Measurements from ENCODE around the gene CDKAL1.
"Not testable (repeated sequence)": the region's sequence is repeated elsewhere in the genome, so short reads cannot be mapped to it uniquely, and the experiment has no call there.

CDKAL1 gene

DNA sequence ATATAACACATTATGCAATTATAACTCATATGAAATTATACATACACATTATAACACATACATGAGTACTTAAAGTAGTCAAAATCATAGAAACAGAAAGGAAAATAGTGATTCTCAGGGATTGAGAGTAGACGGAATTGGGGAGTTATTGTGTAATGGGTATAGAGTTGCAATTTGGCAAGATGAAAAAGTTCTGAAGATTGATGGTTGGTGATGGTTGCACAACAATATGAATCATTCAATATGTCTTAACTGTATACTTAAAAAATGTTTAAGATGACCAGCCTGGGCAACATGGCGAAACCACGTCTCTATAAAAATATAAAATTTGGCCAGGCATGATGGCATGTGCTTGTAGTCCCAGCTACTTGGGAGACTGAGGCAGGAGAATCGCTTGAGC lies 372.7 kb downstream of the CDKAL1 start:
- Histone ChIP-seq H3K4me2 (ENCODE audit: low read length) (peak overlapping the region; percentile 31), H3K27me3 (ENCODE audit: control insufficient read depth, insufficient read depth, low read length) (no peaks in the 10 kb centered on the region), H3K4me3 (ENCODE audit: low read length) (no peak overlapping the region)

DNA sequence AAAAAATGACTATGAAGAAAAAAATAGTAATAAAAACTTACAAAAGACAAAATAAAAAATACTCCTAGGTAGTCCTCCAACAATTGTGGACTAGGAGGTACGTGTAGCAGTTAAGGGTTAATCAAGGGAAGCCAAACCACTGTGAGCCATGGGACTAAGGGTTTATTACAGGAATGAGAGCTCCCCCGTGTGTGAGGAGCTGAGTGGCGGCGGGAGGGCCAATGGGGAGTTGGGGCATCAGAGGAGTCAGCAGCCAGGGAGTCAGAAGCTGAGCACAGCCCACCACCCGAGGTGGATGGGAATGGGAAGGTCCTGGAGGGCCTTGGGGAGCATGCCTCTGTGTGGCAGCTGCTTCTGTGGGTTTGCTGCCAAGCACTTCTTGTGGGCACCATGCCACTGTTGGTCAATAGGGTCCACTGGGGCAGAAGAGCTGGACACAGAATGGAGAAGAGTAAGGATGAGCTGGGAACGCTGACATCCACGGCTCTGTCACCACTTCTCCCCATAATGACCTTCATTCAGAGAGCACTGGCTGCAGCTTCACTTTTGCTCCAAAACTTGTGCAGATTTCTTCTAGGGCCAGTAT lies 373.3 kb downstream of the CDKAL1 start:
- no peaks in the 10 kb centered on the region for H3K9me3 ChIP-seq (replicated peaks; ENCODE audit: low read length)
- H3K9ac ChIP-seq (ENCODE audit: low read depth, low read length): no peak overlapping the region
- H3K27me3 ChIP-seq (ENCODE audit: control insufficient read depth, insufficient read depth, low read length): no peaks in the 10 kb centered on the region
- no peak overlapping the region for H3K4me2 ChIP-seq (ENCODE audit: low read length)
- H3K36me3 ChIP-seq (ENCODE audit: insufficient read depth, low read length): no peaks in the 10 kb centered on the region
- no peak overlapping the region for H3K4me3 ChIP-seq (ENCODE audit: low read length)
- peaks cover 15% of the 10 kb centered on the region for H3K4me1 ChIP-seq (ENCODE audit: control insufficient read depth, insufficient read depth, low read length)

More for the DNA sequence above, 372.7 kb downstream of the CDKAL1 start:
- H3K9ac ChIP-seq (ENCODE audit: low read depth, low read length): no peak overlapping the region
- no peaks in the 10 kb centered on the region for H3K36me3 ChIP-seq (ENCODE audit: insufficient read depth, low read length)
- no peaks in the 10 kb centered on the region for H3K9me3 ChIP-seq (replicated peaks; ENCODE audit: low read length)
- H3K4me1 ChIP-seq (ENCODE audit: control insufficient read depth, insufficient read depth, low read length): peaks cover 15% of the 10 kb centered on the region

DNA sequence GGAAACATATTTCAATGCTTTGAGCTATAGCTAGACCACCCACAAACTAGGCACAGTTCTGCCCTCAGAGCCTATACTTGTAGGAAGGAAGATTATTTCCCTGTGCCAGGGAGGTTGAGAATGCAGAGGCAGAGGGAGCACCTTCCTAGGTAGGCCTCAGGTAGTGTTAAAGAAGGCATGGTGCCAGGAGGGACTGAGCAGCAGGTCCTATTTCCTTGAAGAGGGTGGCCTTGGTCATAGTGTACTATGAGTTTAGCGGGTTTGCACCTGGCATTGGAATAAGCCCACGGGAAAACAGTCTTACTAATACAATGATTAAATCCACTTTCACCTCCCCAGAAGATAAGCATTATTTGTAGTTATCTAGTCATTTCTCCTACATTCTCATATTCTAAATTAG lies 375.4 kb downstream of the CDKAL1 start:
- no peak overlapping the region for H3K4me3 ChIP-seq (ENCODE audit: low read length)
- no peaks in the 10 kb centered on the region for H3K27me3 ChIP-seq (ENCODE audit: control insufficient read depth, insufficient read depth, low read length)
- no peaks in the 10 kb centered on the region for H3K9me3 ChIP-seq (replicated peaks; ENCODE audit: low read length)
- H3K4me2 ChIP-seq (ENCODE audit: low read length): no peak overlapping the region
- H3K9ac ChIP-seq (ENCODE audit: low read depth, low read length): no peak overlapping the region
- peaks cover 15% of the 10 kb centered on the region for H3K4me1 ChIP-seq (ENCODE audit: control insufficient read depth, insufficient read depth, low read length)
- no peaks in the 10 kb centered on the region for H3K36me3 ChIP-seq (ENCODE audit: insufficient read depth, low read length)

DNA sequence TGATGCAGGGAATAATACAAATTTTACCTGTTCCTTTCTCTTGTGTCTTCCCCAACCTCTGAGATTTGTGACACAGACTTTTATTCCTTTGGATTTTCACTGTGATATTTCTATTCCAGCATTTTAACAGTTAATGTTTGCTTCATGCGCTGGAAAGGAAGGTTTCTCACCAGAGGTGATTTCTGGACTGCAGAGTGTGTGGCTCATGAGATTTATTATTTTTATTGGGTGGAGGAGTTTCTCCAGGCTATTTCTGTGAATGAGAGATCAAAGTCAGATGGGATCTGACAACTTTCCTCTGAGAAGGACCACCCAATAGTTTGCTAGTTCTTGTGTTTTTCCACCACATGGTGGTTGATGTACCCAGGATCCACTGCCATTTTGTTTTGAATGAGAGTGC lies 377.5 kb downstream of the CDKAL1 start:
- Histone ChIP-seq H3K9me3 (replicated peaks; ENCODE audit: low read length) (no peaks in the 10 kb centered on the region), H3K9ac (ENCODE audit: low read depth, low read length) (no peak overlapping the region), H3K4me1 (ENCODE audit: control insufficient read depth, insufficient read depth, low read length) (peaks cover 15% of the 10 kb centered on the region), H3K4me3 (ENCODE audit: low read length) (no peak overlapping the region), H3K36me3 (ENCODE audit: insufficient read depth, low read length) (no peaks in the 10 kb centered on the region), H3K4me2 (ENCODE audit: low read length) (no peak overlapping the region), H3K27me3 (ENCODE audit: control insufficient read depth, insufficient read depth, low read length) (no peaks in the 10 kb centered on the region)

DNA sequence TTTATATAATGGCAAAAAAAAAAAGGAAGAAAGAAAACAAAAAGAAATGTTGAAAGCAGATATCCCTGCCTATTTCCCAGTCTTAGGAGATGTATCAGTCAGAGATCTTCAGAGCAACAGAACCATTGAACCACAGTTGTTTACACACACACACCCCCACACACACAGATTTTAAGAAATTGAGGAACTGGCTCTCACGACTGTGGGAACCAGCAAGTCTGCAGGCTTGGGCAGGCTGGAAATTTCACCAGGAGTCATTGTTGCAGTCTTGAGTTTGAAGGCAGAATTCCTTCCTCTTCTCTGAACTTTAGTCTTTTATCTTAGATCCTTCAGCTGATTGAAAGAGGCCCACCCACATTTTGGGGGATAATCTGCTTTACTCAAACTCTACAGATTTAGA lies 380.9 kb downstream of the CDKAL1 start:
- Histone ChIP-seq H3K9ac (ENCODE audit: low read depth, low read length) (no peak overlapping the region), H3K27me3 (ENCODE audit: control insufficient read depth, insufficient read depth, low read length) (no peaks in the 10 kb centered on the region), H3K4me1 (ENCODE audit: control insufficient read depth, insufficient read depth, low read length) (peaks cover 13% of the 10 kb centered on the region), H3K36me3 (ENCODE audit: insufficient read depth, low read length) (no peaks in the 10 kb centered on the region), H3K9me3 (replicated peaks; ENCODE audit: low read length) (no peaks in the 10 kb centered on the region), H3K4me3 (ENCODE audit: low read length) (no peak overlapping the region), H3K4me2 (ENCODE audit: low read length) (no peak overlapping the region)

DNA sequence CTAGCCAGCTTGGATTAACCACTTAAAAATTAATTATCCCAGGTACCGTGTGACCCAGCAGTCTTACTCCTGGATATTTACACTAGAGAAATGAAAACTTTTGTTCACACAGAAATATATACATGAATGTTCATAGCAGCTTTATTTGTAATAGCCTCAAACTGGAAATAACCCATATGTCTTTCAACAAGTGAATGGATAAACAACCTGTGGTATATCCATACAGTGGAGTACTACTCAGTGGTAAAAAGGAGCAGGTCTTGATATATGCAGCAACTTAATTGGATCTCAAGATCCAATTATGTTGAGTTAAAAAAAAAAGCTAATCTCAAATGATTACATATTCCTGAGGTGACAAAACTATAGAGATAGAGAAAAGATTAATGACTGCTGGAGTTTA lies 381.4 kb downstream of the CDKAL1 start:
- H3K36me3 ChIP-seq (ENCODE audit: insufficient read depth, low read length): no peaks in the 10 kb centered on the region
- H3K9me3 ChIP-seq (replicated peaks; ENCODE audit: low read length): no peaks in the 10 kb centered on the region
- no peak overlapping the region for H3K4me3 ChIP-seq (ENCODE audit: low read length)
- H3K27me3 ChIP-seq (ENCODE audit: control insufficient read depth, insufficient read depth, low read length): no peaks in the 10 kb centered on the region
- H3K9ac ChIP-seq (ENCODE audit: low read depth, low read length): no peak overlapping the region
- H3K4me1 ChIP-seq (ENCODE audit: control insufficient read depth, insufficient read depth, low read length): peaks cover 15% of the 10 kb centered on the region
- H3K4me2 ChIP-seq (ENCODE audit: low read length): no peak overlapping the region

DNA sequence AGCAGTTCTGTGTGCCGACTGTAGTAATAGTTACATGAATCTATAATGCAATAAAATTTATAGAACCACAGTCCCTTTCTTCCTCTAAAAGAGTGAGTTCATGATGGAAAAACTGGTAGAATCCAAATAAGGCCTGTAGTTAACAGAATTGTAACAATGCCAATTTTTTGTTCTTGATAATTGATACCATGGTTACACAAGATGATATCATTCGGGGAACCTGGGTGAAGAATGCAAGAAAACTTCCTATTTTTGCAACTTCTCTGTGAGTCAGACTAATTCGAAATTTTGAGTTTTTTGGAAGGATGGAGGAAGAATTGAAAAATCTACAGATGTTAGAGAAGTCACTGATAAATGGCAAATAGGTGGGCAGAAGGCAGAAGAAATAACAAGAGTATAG lies 381.8 kb downstream of the CDKAL1 start:
- Histone ChIP-seq H3K4me3 (ENCODE audit: low read length) (no peak overlapping the region), H3K36me3 (ENCODE audit: insufficient read depth, low read length) (no peaks in the 10 kb centered on the region), H3K4me1 (ENCODE audit: control insufficient read depth, insufficient read depth, low read length) (peaks cover 15% of the 10 kb centered on the region), H3K9ac (ENCODE audit: low read depth, low read length) (no peak overlapping the region), H3K9me3 (replicated peaks; ENCODE audit: low read length) (no peaks in the 10 kb centered on the region), H3K4me2 (ENCODE audit: low read length) (no peak overlapping the region), H3K27me3 (ENCODE audit: control insufficient read depth, insufficient read depth, low read length) (no peaks in the 10 kb centered on the region)

DNA sequence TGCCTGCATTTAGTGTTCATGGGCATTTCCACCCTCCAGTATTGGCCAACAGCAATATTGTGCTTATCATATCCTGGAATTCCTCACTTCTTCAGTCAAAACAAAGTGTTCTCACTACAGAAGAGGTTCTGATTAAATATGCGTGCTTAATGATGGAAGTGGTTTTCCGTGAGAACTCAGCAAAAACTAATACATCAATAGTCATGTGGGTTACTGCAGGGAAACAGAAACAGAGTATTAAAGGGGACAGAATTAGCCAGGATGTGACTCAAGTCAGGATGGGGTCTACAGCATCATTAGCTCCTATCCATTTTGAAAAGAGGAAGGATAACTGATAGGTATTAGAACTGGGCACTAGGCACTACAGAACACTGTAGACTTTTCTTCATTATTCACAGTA lies 384.6 kb downstream of the CDKAL1 start:
- Histone ChIP-seq H3K36me3 (ENCODE audit: insufficient read depth, low read length) (no peaks in the 10 kb centered on the region), H3K4me3 (ENCODE audit: low read length) (no peak overlapping the region), H3K27me3 (ENCODE audit: control insufficient read depth, insufficient read depth, low read length) (no peaks in the 10 kb centered on the region), H3K4me1 (ENCODE audit: control insufficient read depth, insufficient read depth, low read length) (peaks cover 27% of the 10 kb centered on the region), H3K9me3 (replicated peaks; ENCODE audit: low read length) (no peaks in the 10 kb centered on the region), H3K9ac (ENCODE audit: low read depth, low read length) (no peak overlapping the region), H3K4me2 (ENCODE audit: low read length) (no peak overlapping the region)

DNA sequence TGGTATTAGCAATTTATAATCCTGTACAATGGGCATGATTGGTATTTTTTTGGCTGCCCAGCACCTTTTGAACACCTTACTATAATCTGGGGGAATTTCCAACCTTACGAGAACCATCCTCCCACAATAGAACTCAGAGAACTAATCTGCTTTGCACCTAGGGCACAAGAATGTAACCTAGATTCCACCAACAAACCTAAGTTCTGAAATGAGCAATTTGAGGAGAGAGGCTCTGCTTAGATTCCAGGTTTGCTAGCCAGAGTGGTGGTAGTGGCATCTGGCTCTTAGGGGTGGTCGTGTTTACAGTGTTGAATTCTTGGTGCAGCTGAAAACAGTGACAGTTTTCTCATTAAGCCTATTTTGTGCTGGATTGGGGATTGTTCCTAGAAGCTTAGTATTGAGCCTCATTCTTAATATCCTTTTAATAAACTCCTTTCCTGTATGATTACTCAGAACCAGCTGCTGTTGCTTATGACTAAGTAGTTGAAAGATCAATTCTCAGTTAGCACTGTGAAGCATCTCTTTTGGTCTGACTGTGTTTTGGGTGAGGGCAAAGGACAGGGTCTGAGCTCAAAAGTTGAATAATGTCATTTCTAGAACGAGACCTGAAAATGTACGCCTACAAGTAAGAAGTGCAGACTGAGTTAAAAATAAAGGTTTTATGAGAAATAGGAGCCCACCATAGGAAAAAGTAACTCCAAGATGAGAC lies 385.6 kb downstream of the CDKAL1 start:
- Histone ChIP-seq H3K9me3 (replicated peaks; ENCODE audit: low read length) (no peaks in the 10 kb centered on the region), H3K36me3 (ENCODE audit: insufficient read depth, low read length) (no peaks in the 10 kb centered on the region)

DNA sequence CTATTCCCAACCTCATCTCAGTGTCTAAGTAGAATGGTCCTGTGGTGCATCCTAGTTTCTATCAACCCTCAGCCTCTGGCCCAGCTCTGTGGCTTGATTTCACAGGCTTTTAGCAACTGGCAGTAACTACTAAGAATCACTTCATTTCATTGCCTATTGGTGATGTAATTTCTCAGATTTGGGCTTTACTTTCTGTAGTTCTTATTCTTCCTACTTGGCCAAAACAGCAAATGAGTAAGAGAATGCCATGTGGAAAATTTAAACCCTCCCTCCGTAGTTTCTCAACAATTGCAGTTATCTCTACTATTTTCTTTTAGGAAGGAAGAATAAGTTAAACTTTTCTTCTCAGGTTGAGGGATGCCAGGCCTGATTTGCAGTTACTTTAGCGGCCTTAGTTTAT lies 387.3 kb downstream of the CDKAL1 start:
- no peak overlapping the region for H3K4me2 ChIP-seq (ENCODE audit: low read length)
- H3K4me3 ChIP-seq (ENCODE audit: low read length): no peak overlapping the region
- no peaks in the 10 kb centered on the region for H3K9me3 ChIP-seq (replicated peaks; ENCODE audit: low read length)
- peaks cover 21% of the 10 kb centered on the region for H3K4me1 ChIP-seq (ENCODE audit: control insufficient read depth, insufficient read depth, low read length)
- H3K27me3 ChIP-seq (ENCODE audit: control insufficient read depth, insufficient read depth, low read length): no peaks in the 10 kb centered on the region
- no peak overlapping the region for H3K9ac ChIP-seq (ENCODE audit: low read depth, low read length)
- H3K36me3 ChIP-seq (ENCODE audit: insufficient read depth, low read length): no peaks in the 10 kb centered on the region

More for the DNA sequence above, 385.6 kb downstream of the CDKAL1 start:
- H3K27me3 ChIP-seq (ENCODE audit: control insufficient read depth, insufficient read depth, low read length): no peaks in the 10 kb centered on the region
- no peak overlapping the region for H3K9ac ChIP-seq (ENCODE audit: low read depth, low read length)
- no peak overlapping the region for H3K4me3 ChIP-seq (ENCODE audit: low read length)
- peaks cover 27% of the 10 kb centered on the region for H3K4me1 ChIP-seq (ENCODE audit: control insufficient read depth, insufficient read depth, low read length)
- peak overlapping the region; percentile 18 for H3K4me2 ChIP-seq (ENCODE audit: low read length)

DNA sequence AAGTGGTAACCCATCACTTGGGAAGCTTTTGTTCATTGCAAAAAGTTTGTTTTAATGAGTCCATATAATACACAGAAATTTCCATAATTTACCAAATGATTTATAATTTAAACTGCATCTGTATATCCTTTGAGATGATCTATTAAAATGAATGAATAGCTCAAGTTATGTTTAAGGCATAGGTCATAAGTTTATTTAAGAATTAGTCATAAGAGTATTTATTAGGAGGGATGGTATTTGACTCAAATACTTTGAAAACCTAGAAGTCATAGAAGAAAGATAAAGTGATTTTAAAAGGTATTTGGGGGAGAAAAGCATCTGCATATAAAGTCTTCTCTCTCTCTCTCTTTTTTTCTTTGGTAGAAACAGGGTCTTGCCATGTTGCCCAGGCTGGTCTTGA lies 388.5 kb downstream of the CDKAL1 start:
- H3K4me1 ChIP-seq (ENCODE audit: control insufficient read depth, insufficient read depth, low read length): peaks cover 21% of the 10 kb centered on the region
- no peak overlapping the region for H3K4me2 ChIP-seq (ENCODE audit: low read length)
- no peaks in the 10 kb centered on the region for H3K9me3 ChIP-seq (replicated peaks; ENCODE audit: low read length)
- no peak overlapping the region for H3K9ac ChIP-seq (ENCODE audit: low read depth, low read length)
- H3K36me3 ChIP-seq (ENCODE audit: insufficient read depth, low read length): no peaks in the 10 kb centered on the region
- H3K4me3 ChIP-seq (ENCODE audit: low read length): no peak overlapping the region
- H3K27me3 ChIP-seq (ENCODE audit: control insufficient read depth, insufficient read depth, low read length): no peaks in the 10 kb centered on the region

DNA sequence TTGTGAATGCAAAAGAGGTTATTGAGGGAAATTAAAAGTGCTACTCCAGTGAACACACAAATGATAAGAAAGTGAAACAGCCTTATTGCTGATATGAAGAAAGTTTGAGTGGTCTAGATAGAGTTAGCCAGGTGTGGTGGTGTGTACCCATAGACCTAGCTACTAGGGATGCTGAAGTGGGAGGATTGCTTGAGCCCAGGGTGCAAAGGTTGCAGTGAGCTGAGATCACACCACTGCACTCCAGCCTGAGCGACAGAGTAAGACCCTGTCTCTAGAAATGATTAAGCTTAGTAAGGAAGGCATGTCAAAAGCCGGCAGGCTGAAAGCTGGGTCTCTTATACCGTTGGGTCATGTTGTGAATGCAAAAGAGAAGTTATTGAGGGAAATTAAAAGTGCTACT lies 389.8 kb downstream of the CDKAL1 start:
- H3K36me3 ChIP-seq (ENCODE audit: insufficient read depth, low read length); H3K9ac ChIP-seq (ENCODE audit: low read depth, low read length); H3K4me3 ChIP-seq (ENCODE audit: low read length); H3K9me3 ChIP-seq (replicated peaks; ENCODE audit: low read length); H3K27me3 ChIP-seq (ENCODE audit: control insufficient read depth, insufficient read depth, low read length); H3K4me2 ChIP-seq (ENCODE audit: low read length): not testable (repeated sequence)
- peaks cover 22% of the 10 kb centered on the region for H3K4me1 ChIP-seq (ENCODE audit: control insufficient read depth, insufficient read depth, low read length)
